HEK293 (cell line): ENCODE measurements around the gene BMERB1.

Experiments used
- ZNF24 ChIP-seq: fragments of 450-650 bp; formaldehyde crosslinking; IDR thresholded peaks from 2 replicates; pipeline ENCODE4 v1.5.1; 2016; ENCODE audit warnings: missing biosample characterization, missing genetic modification characterization
- TF ChIP-seq, protein P1 (sequence below): fragments of 450-650 bp; formaldehyde crosslinking; IDR thresholded peaks from 2 replicates; pipeline ENCODE4 v1.5.1; 2016; ENCODE audit warnings: missing biosample characterization, missing genetic modification characterization

DNA sequence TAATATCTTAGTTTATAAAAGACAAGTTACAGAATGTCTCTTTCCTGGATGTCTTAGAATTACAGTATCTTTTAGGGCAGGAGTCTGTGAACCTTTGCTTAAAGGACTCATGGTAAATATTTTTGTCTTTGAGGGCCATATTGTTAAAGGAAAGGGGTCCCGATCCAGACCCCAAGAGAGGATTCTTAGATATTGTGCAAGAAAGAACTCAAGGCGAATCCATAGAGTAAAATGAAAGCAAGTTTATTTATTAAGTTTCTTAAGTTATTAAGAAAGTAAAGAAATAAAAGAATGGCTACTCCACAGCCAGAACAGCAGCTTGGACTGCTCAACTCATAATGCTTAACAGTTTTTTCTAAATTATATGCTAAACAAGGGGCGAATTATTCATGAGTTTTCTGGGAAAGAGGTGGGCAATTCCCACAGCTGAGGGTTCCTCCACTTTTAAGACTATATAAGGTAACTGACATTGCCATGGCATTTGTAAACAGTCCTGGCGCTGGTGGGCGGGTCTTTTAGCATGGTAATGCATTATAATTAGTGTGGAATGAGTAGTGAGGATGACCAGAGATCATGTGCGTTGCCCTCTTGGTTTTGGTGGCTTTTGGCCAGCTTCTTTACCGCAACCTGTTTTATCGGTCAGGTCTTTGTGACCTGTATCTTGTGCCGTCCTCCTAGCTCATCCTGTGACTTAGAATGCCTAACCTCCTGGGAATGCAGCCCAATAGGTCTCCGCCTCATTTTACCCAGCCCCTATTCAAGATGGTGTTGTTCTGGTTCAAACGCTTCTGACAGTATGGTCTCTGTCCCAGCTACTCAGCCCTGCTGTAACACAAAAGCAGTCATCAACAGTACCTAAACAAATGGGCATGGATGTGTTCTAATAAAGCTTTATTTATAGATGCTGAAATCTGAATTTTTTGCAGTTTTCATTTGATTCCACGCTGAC is 53.2 kb downstream of the BMERB1 start:
- TF ChIP-seq, protein P1, sequence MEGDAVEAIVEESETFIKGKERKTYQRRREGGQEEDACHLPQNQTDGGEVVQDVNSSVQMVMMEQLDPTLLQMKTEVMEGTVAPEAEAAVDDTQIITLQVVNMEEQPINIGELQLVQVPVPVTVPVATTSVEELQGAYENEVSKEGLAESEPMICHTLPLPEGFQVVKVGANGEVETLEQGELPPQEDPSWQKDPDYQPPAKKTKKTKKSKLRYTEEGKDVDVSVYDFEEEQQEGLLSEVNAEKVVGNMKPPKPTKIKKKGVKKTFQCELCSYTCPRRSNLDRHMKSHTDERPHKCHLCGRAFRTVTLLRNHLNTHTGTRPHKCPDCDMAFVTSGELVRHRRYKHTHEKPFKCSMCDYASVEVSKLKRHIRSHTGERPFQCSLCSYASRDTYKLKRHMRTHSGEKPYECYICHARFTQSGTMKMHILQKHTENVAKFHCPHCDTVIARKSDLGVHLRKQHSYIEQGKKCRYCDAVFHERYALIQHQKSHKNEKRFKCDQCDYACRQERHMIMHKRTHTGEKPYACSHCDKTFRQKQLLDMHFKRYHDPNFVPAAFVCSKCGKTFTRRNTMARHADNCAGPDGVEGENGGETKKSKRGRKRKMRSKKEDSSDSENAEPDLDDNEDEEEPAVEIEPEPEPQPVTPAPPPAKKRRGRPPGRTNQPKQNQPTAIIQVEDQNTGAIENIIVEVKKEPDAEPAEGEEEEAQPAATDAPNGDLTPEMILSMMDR = no peak
- no peak for TF ChIP-seq ZNF24 (tag by site-specific recombination)
